GM12892 (cell line): Measurements from ENCODE around the gene PRR11.

Experiments used
- DNase-seq: peaks from one replicate; pipeline ENCODE4 v3.0.0; 2011; ENCODE audit not compliant: insufficient read length
- FAIRE-seq: peaks from 2 replicates; lab custom pipeline; 2011; peaks lifted over from hg19 to GRCh38; lab: Jason Lieb, UNC
- POLR2A ChIP-seq: IDR thresholded peaks from 2 replicates; pipeline ENCODE4 v1.6.1; 2011; ENCODE audit warnings: low read depth, low read length, control low read depth
- POLR2AphosphoS5 ChIP-seq: IDR thresholded peaks from 2 replicates; pipeline ENCODE4 v1.6.1; 2011; ENCODE audit warnings: low read depth, low read length, control low read depth
- TAF1 ChIP-seq: IDR thresholded peaks from 2 replicates; pipeline ENCODE4 v1.6.1; 2011; ENCODE audit warnings: low read depth, mild to moderate bottlenecking, control low read depth, low read length, borderline replicate concordance

The PRR11 gene

DNA sequence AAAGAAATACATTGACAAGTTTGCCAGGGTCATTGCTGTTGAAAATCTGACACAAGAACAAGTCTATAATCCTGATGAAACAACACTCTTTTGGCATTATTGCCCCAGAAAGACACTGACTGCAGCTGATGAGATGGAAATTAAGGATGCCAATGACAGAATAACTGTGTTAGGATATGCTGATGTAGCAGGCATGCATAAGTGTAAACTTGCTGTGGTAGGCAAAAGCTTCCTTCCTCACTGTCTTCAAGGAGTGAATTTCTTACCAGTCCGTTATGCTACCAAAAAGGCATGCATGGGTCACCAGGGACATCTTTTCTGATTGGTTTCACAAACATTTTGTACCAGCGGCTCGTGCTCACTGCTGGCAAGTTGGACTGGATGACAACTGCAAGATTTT, 75.2 kb downstream of the PRR11 start:
- DNase-seq (no peak), FAIRE-seq (no peak)
- TF ChIP-seq POLR2A = no peak
- no peak for TF ChIP-seq POLR2AphosphoS5
- TF ChIP-seq TAF1 = no peak

DNA sequence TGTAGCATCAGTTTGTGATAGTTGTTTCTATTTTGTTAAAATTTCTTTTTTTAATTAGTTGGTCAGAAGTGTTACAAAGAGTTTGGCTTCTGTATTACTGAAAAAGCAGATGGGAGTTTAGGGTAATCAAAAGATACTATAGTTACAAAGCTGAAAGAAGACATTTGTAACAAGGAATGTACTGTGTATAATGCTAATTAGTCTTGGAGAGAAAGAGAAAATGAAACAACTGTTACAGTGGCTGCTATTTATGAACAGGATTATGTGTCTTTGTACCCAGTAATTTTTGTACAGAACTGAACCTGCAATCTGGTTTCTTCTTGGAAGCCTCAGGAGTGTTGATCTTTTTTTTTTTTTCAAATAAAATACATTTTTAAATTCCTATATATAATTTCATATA, 79.1 kb downstream of the PRR11 start:
- FAIRE-seq (peak; percentile 54), DNase-seq (no peak)
- TF ChIP-seq POLR2AphosphoS5 (no peak), TAF1 (no peak), POLR2A (no peak)

DNA sequence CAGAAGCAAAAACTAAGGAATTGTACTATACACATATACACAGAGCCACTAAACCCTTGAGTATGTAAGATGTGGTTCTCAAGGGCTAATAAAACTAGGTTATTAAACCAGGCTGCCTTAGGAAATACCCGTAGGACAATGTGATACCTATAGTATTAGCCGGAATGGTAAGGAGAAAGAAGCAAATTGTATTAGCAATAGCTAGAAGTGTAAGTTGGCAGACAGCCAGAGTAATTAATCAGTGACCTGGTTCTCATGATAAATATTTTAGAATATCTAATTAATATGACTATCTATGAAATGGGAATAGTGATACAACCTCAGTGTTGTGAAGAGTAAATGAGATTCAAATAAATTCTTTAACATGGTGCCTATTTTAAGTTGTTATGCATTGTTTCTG, 83.4 kb downstream of the PRR11 start:
- DNase-seq = no peak
- no peak for FAIRE-seq
- no peak for TF ChIP-seq POLR2AphosphoS5
- no peak for TF ChIP-seq POLR2A
- no peak for TF ChIP-seq TAF1

DNA sequence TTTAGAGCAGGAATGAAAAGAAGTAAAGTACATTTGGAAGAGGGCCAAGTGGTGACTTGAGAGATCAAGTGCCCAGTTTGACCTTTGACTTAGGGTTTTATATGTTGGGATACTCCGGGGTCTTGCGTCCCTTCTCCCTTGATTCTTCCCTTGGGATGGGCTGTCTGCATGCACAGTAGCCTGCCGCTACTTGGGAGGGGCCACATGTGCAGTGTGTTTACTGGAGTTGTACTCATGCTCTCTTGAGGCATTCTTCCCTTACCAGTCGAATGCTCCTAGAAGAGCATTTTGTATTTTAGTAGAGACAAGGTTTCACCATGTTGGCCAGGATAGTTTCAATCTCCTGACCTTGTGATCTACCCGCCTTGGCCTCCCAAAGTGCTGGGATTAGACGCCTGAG, 88.5 kb downstream of the PRR11 start:
- TF ChIP-seq POLR2A (no peak), POLR2AphosphoS5 (no peak), TAF1 (no peak)
- no peak for DNase-seq
- FAIRE-seq = no peak
